HepG2 (cell line): ENCODE results near the gene NOPCHAP1. TPM values are rescaled to one million over a fixed set of nuclear protein-coding genes. Genes with fewer than 3 reads are reported as not detected.

ENCODE experiments used
- FOXA3 ChIP-seq: IDR thresholded peaks from 2 replicates; pipeline ENCODE4 v1.6.1; 2016; ENCODE audit warnings: missing genetic modification reagents, missing compliant biosample characterization
- FOXO1 ChIP-seq: sonication (generic); formaldehyde crosslinking; IDR thresholded peaks from 2 replicates; pipeline ENCODE4 v1.4.0; 2020; ENCODE audit warnings: missing genetic modification reagents
- GATAD1 ChIP-seq: IDR thresholded peaks from 2 replicates; pipeline ENCODE4 v1.6.1; 2016; ENCODE audit warnings: missing genetic modification reagents, missing compliant biosample characterization
- HOXA3 ChIP-seq: sonication (generic); formaldehyde crosslinking; IDR thresholded peaks from 2 replicates; pipeline ENCODE4 v1.5.0; 2020; ENCODE audit warnings: missing genetic modification reagents
- HOXA9 ChIP-seq: sonication (generic); formaldehyde crosslinking; IDR thresholded peaks from 2 replicates; pipeline ENCODE4 v1.8.1; 2022; ENCODE audit warnings: missing genetic modification reagents, mild to moderate bottlenecking, moderate library complexity, borderline replicate concordance
- KLF6 ChIP-seq: IDR thresholded peaks from 2 replicates; pipeline ENCODE4 v1.8.0; 2016; ENCODE audit warnings: missing biosample characterization, missing genetic modification reagents
- KMT2A ChIP-seq: sonication (generic); formaldehyde crosslinking; IDR thresholded peaks from 2 replicates; pipeline ENCODE4 v1.4.0; 2020; ENCODE audit warnings: missing genetic modification reagents
- MIER3 ChIP-seq: IDR thresholded peaks from 2 replicates; pipeline ENCODE4 v1.6.1; 2016; ENCODE audit warnings: missing compliant biosample characterization, borderline replicate concordance
- POLR2G ChIP-seq: fragments of 200-400 bp; formaldehyde crosslinking; IDR thresholded peaks from 2 replicates; pipeline ENCODE4 v1.6.1; 2018; ENCODE audit warnings: mild to moderate bottlenecking, low read depth, low read length, moderate library complexity
- SIX4 ChIP-seq: sonication (generic); formaldehyde crosslinking; IDR thresholded peaks from 2 replicates; pipeline ENCODE4 v1.4.0; 2020; ENCODE audit warnings: missing genetic modification reagents
- ZNF205 ChIP-seq: IDR thresholded peaks from 2 replicates; pipeline ENCODE4 v1.6.1; 2018; ENCODE audit warnings: missing biosample characterization, missing genetic modification reagents
- ZNF775 ChIP-seq: sonication (generic); formaldehyde crosslinking; IDR thresholded peaks from 2 replicates; pipeline ENCODE4 v1.4.0; 2020; ENCODE audit warnings: missing genetic modification reagents, mild to moderate bottlenecking, moderate library complexity, borderline replicate concordance
- ZNF891 ChIP-seq: sonication (generic); formaldehyde crosslinking; IDR thresholded peaks from 2 replicates; pipeline ENCODE4 v1.5.0; 2020; ENCODE audit warnings: mild to moderate bottlenecking, missing genetic modification reagents
- polyA plus RNA-seq, 8 experiments: library from polyadenylated mRNA; depleted of rRNA in 3 of 8; stranded (reverse) in 7 of 8; unstranded in 1 of 8; fragments of >200 nt; fragmentation: Illumina TruSeq in 4 of 8; extraction: Trizol in 4 of 8; gene quantifications; 2 replicates each; pipeline versions ENCODE4 v1.2.1 to v1.2.3, GENCODE V29; 2011 to 2016; ENCODE audit warnings: low read depth in 4 of 8, missing spikeins in 1 of 8, mixed read lengths in 1 of 8; ENCODE audit not compliant: insufficient read depth in 1 of 8
- total RNA-seq, 5 experiments: library from RNA; depleted of rRNA; stranded (reverse); fragments of >200 nt; fragmentation: Illumina TruSeq; extraction: Trizol; gene quantifications; 2 replicates each; pipeline ENCODE4 v1.2.3, GENCODE V29; 2016; ENCODE audit warnings: low read depth in 1 of 5
- TF ChIP-seq, protein P1 (sequence below): IDR thresholded peaks from 2 replicates; pipeline ENCODE4 v1.6.1; 2018; ENCODE audit warnings: missing genetic modification reagents
- TF ChIP-seq, protein P2 (sequence below): sonication (generic); formaldehyde crosslinking; IDR thresholded peaks from 2 replicates; pipeline ENCODE4; 2020; ENCODE audit warnings: missing genetic modification reagents, mild to moderate bottlenecking, borderline replicate concordance
- TF ChIP-seq, protein P3 (sequence below): sonication (generic); formaldehyde crosslinking; IDR thresholded peaks from 2 replicates; pipeline ENCODE4 v1.4.0; 2020; ENCODE audit warnings: mild to moderate bottlenecking, missing genetic modification reagents
- TF ChIP-seq, protein P4 (sequence below): IDR thresholded peaks from 2 replicates; pipeline ENCODE4 v1.6.1; 2016; ENCODE audit warnings: missing compliant biosample characterization, missing genetic modification reagents, borderline replicate concordance
- TF ChIP-seq, protein P5 (sequence below): sonication (generic); formaldehyde crosslinking; IDR thresholded peaks from 2 replicates; pipeline ENCODE4 v1.5.1; 2020; ENCODE audit warnings: mild to moderate bottlenecking, missing genetic modification reagents, moderate library complexity

NOPCHAP1 gene
- total and polyA plus RNA-seq, 2 of the 13 experiments (the other 11 are each of a cell fraction or from before 2014, with no cell fraction given), result 5.7 to 38.1 TPM

DNA sequence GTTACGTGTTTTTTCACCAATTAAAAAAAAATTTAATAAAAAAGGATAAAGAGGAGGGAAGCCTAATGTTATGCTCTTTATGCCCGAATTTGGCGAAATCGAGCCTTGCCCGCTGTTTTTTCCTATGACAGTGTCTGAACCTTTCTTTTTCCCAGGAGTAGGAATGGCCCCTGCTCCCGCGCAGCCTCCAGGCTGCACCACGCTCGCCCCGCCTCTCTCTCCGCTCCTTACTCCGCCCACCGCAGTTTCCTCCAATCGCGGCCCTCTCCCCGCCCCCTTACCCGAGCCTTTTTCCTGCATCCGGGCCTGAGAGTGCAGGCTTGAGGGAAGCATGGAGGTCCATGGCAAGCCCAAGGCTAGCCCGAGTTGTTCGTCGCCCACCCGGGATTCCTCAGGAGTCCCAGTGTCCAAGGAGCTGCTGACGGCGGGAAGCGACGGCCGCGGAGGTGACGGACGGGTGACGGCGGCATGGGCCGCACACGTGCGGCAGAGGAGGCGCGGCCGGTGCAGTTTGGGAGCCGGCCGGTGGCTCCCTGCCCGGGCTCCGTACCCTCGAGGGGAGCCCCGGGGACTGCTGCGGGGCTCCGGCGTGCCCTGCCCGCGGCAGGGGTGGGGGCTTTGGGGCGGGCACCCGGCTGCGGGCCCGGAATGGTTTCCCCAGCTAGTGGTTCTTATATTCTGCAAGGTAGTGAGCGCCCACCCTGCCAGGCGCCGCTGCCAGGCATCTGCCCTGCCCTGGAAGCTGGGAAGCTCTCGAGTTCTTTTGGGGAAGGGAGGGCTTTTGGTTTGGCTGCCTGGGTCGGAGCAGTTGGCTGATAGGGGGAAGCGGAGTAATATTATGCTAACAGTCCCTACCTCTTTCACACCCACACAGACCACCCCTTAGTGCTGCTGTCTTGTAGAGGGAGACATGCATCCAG lies at the start of gene NOPCHAP1 (continued):
- TF ChIP-seq, protein P1, sequence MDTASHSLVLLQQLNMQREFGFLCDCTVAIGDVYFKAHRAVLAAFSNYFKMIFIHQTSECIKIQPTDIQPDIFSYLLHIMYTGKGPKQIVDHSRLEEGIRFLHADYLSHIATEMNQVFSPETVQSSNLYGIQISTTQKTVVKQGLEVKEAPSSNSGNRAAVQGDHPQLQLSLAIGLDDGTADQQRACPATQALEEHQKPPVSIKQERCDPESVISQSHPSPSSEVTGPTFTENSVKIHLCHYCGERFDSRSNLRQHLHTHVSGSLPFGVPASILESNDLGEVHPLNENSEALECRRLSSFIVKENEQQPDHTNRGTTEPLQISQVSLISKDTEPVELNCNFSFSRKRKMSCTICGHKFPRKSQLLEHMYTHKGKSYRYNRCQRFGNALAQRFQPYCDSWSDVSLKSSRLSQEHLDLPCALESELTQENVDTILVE (CRISPR knock-in tag), result 0 out of 2 replicates have a peak, but pooled peaks have one; percentile 44
- peak; percentile 18; the same call in 1 of the 2 replicates for TF ChIP-seq MIER3
- TF ChIP-seq, protein P2, sequence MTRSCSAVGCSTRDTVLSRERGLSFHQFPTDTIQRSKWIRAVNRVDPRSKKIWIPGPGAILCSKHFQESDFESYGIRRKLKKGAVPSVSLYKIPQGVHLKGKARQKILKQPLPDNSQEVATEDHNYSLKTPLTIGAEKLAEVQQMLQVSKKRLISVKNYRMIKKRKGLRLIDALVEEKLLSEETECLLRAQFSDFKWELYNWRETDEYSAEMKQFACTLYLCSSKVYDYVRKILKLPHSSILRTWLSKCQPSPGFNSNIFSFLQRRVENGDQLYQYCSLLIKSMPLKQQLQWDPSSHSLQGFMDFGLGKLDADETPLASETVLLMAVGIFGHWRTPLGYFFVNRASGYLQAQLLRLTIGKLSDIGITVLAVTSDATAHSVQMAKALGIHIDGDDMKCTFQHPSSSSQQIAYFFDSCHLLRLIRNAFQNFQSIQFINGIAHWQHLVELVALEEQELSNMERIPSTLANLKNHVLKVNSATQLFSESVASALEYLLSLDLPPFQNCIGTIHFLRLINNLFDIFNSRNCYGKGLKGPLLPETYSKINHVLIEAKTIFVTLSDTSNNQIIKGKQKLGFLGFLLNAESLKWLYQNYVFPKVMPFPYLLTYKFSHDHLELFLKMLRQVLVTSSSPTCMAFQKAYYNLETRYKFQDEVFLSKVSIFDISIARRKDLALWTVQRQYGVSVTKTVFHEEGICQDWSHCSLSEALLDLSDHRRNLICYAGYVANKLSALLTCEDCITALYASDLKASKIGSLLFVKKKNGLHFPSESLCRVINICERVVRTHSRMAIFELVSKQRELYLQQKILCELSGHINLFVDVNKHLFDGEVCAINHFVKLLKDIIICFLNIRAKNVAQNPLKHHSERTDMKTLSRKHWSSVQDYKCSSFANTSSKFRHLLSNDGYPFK (CRISPR knock-in tag), result peak; percentile 35; the same call in 1 of the 2 replicates
- TF ChIP-seq KMT2A (CRISPR knock-in tag), result peak; percentile 87; the same call in 1 of the 2 replicates
- TF ChIP-seq FOXA3, result peak; percentile 38; the same call in 1 of the 2 replicates
- peak; percentile 61; the same call in 1 of the 2 replicates for TF ChIP-seq GATAD1 (CRISPR knock-in tag)
- no peak for TF ChIP-seq SIX4
- TF ChIP-seq KLF6, result peak; percentile 70
- TF ChIP-seq, protein P3, sequence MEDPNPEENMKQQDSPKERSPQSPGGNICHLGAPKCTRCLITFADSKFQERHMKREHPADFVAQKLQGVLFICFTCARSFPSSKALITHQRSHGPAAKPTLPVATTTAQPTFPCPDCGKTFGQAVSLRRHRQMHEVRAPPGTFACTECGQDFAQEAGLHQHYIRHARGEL (CRISPR knock-in tag), result no peak
- TF ChIP-seq FOXO1 (CRISPR knock-in tag), result 0 out of 2 replicates have a peak, but pooled peaks have one; percentile 14
- TF ChIP-seq, protein P4, sequence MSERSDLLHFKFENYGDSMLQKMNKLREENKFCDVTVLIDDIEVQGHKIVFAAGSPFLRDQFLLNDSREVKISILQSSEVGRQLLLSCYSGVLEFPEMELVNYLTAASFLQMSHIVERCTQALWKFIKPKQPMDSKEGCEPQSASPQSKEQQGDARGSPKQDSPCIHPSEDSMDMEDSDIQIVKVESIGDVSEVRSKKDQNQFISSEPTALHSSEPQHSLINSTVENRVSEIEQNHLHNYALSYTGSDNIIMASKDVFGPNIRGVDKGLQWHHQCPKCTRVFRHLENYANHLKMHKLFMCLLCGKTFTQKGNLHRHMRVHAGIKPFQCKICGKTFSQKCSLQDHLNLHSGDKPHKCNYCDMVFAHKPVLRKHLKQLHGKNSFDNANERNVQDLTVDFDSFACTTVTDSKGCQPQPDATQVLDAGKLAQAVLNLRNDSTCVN, result peak; percentile 62; the same call in 1 of the 2 replicates
- TF ChIP-seq, protein P5, sequence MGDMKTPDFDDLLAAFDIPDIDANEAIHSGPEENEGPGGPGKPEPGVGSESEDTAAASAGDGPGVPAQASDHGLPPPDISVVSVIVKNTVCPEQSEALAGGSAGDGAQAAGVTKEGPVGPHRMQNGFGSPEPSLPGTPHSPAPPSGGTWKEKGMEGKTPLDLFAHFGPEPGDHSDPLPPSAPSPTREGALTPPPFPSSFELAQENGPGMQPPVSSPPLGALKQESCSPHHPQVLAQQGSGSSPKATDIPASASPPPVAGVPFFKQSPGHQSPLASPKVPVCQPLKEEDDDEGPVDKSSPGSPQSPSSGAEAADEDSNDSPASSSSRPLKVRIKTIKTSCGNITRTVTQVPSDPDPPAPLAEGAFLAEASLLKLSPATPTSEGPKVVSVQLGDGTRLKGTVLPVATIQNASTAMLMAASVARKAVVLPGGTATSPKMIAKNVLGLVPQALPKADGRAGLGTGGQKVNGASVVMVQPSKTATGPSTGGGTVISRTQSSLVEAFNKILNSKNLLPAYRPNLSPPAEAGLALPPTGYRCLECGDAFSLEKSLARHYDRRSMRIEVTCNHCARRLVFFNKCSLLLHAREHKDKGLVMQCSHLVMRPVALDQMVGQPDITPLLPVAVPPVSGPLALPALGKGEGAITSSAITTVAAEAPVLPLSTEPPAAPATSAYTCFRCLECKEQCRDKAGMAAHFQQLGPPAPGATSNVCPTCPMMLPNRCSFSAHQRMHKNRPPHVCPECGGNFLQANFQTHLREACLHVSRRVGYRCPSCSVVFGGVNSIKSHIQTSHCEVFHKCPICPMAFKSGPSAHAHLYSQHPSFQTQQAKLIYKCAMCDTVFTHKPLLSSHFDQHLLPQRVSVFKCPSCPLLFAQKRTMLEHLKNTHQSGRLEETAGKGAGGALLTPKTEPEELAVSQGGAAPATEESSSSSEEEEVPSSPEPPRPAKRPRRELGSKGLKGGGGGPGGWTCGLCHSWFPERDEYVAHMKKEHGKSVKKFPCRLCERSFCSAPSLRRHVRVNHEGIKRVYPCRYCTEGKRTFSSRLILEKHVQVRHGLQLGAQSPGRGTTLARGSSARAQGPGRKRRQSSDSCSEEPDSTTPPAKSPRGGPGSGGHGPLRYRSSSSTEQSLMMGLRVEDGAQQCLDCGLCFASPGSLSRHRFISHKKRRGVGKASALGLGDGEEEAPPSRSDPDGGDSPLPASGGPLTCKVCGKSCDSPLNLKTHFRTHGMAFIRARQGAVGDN, result peak; percentile 86
- peak; percentile 93 for TF ChIP-seq POLR2G
- TF ChIP-seq ZNF775 (CRISPR knock-in tag), result no peak
- 0 out of 2 replicates have a peak, but pooled peaks have one; percentile 30 for TF ChIP-seq ZNF205 (CRISPR knock-in tag)
- no peak for TF ChIP-seq HOXA9 (CRISPR knock-in tag)
- TF ChIP-seq HOXA3 (CRISPR knock-in tag), result 0 out of 2 replicates have a peak, but pooled peaks have one; percentile 20
- peak; percentile 71; the same call in 1 of the 2 replicates for TF ChIP-seq ZNF891
